ENCODE measurements around the gene UHRF2. TPM values are rescaled to one million over a fixed set of nuclear protein-coding genes. Genes with fewer than 3 reads are reported as not detected.

Gene UHRF2
- total RNA-seq, 1 experiment from 2014 or later = 47.0 TPM

GRCh38 chr9:6413365-6414246, 607 bp downstream of the UHRF2 start:
- H3K27me3 ChIP-seq (ENCODE audit: control insufficient read depth, insufficient read depth, low read length) = peaks cover 10% of the 10 kb centered on the region; the same call in 1 of the 2 replicates
- no peaks in the 10 kb centered on the region for H3K36me3 ChIP-seq (replicated peaks; ENCODE audit: control insufficient read depth, insufficient read depth, low read length)
- H3K4me3 ChIP-seq (ENCODE audit: insufficient read depth, low read depth, low read length) = peak overlapping the region; percentile 95
- DNase-seq = peak; percentile 68

- peaks cover 10% of the 10 kb centered on the region; the same call in 1 of the 2 replicates for H3K27me3 ChIP-seq (ENCODE audit: control insufficient read depth, insufficient read depth, low read length)
- no peaks in the 10 kb centered on the region for H3K36me3 ChIP-seq (replicated peaks; ENCODE audit: control insufficient read depth, insufficient read depth, low read length)
- DNase-seq = no peak
- H3K4me3 ChIP-seq (ENCODE audit: insufficient read depth, low read depth, low read length) = peak overlapping the region; percentile 95
Observed at GRCh38 chr9:6414247-6414641, 1.2 kb downstream of the UHRF2 start.

DNA sequence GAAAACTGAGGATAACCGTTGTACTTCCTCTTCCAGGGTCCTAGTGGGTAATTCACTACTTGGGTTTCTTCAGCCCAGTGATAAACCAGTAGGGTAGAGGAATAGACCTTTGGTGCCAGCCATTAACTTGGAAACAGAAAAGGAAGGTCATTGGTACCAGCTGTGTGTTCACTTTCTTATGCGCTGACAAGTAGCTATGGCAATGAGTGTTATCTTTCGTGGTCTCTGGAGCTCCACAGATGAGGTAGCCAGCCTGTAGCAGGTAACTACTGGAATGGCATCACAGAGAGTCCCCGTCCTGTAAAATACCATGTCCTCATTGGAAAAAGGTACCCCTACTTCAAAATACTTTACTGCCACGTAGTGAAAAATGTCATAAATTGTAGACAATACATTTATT, 2.3 kb downstream of the UHRF2 start:
- H3K27me3 ChIP-seq (ENCODE audit: control insufficient read depth, insufficient read depth, low read length) = peaks cover 10% of the 10 kb centered on the region; the same call in 1 of the 2 replicates
- no peak overlapping the region for H3K4me3 ChIP-seq (ENCODE audit: insufficient read depth, low read depth, low read length)
- no peaks in the 10 kb centered on the region for H3K36me3 ChIP-seq (replicated peaks; ENCODE audit: control insufficient read depth, insufficient read depth, low read length)
- DNase-seq = no peak

GRCh38 chr9:6417186-6417585, 4.2 kb downstream of the UHRF2 start:
- H3K36me3 ChIP-seq (replicated peaks; ENCODE audit: control insufficient read depth, insufficient read depth, low read length) = no peaks in the 10 kb centered on the region
- peaks cover 10% of the 10 kb centered on the region; the same call in 1 of the 2 replicates for H3K27me3 ChIP-seq (ENCODE audit: control insufficient read depth, insufficient read depth, low read length)
- DNase-seq = no peak
- no peak overlapping the region for H3K4me3 ChIP-seq (ENCODE audit: insufficient read depth, low read depth, low read length)

- Histone ChIP-seq H3K27me3 (ENCODE audit: control insufficient read depth, insufficient read depth, low read length) (peaks cover 10% of the 10 kb centered on the region; the same call in 1 of the 2 replicates), H3K36me3 (replicated peaks; ENCODE audit: control insufficient read depth, insufficient read depth, low read length) (no peaks in the 10 kb centered on the region), H3K4me3 (ENCODE audit: insufficient read depth, low read depth, low read length) (no peak overlapping the region)
- no peak for DNase-seq
Observed at GRCh38 chr9:6418764-6419163, 5.8 kb downstream of the UHRF2 start.

- no peak overlapping the region for H3K4me3 ChIP-seq (ENCODE audit: insufficient read depth, low read depth, low read length)
- no peaks in the 10 kb centered on the region for H3K27me3 ChIP-seq (ENCODE audit: control insufficient read depth, insufficient read depth, low read length)
- H3K36me3 ChIP-seq (replicated peaks; ENCODE audit: control insufficient read depth, insufficient read depth, low read length) = no peaks in the 10 kb centered on the region
- DNase-seq = no peak
Observed at GRCh38 chr9:6424940-6425339, 11.9 kb downstream of the UHRF2 start.

- DNase-seq = no peak
- H3K27me3 ChIP-seq (ENCODE audit: control insufficient read depth, insufficient read depth, low read length) = no peaks in the 10 kb centered on the region
- H3K36me3 ChIP-seq (replicated peaks; ENCODE audit: control insufficient read depth, insufficient read depth, low read length) = no peaks in the 10 kb centered on the region
- no peak overlapping the region for H3K4me3 ChIP-seq (ENCODE audit: insufficient read depth, low read depth, low read length)
Observed at GRCh38 chr9:6426117-6426516, 13.1 kb downstream of the UHRF2 start.

GRCh38 chr9:6428940-6429889, 16.2 kb downstream of the UHRF2 start:
- H3K27me3 ChIP-seq (ENCODE audit: control insufficient read depth, insufficient read depth, low read length) = no peaks in the 10 kb centered on the region
- H3K4me3 ChIP-seq (ENCODE audit: insufficient read depth, low read depth, low read length) = no peak overlapping the region
- no peak for DNase-seq
- no peaks in the 10 kb centered on the region for H3K36me3 ChIP-seq (replicated peaks; ENCODE audit: control insufficient read depth, insufficient read depth, low read length)

DNA sequence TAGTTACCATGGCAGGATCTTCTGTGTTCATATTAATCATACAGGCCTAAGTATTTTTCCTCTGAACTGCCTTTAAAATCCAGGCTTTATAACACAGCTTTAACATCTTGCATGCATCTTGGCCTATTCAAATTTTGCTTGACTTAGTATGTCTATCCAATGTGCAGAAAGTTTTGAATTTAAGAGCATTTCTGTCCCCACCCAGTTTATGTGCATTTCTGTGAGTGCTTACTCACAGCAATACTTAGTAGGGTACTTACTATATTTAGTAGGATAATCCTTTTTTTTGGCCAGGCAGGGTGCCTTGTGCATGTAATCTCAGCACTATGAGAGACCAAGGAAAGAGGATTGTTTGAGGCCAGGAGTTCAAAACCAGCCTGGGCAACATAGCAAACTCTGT, 18.0 kb downstream of the UHRF2 start:
- Histone ChIP-seq H3K4me3 (ENCODE audit: insufficient read depth, low read depth, low read length) (no peak overlapping the region), H3K36me3 (replicated peaks; ENCODE audit: control insufficient read depth, insufficient read depth, low read length) (no peaks in the 10 kb centered on the region), H3K27me3 (ENCODE audit: control insufficient read depth, insufficient read depth, low read length) (no peaks in the 10 kb centered on the region)
- no peak for DNase-seq

DNA sequence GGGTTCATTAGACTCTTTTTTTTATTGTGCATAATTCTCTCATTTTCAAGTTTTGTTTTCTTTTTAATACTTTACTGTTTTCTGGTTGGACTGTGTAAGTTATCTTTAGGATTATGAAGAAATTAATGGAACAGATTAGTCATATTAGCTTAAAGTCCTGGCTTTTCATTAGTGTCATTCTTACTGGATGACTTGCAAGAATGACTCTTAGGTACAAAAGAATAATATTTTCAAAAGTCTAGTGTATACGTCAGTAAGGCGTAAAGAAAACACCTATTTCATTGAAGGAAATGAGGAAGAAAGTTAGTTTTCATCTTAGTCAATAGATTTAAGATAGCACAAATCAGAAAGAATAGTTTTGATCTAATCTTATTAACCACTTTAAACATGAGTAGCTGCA, 20.4 kb downstream of the UHRF2 start:
- H3K4me3 ChIP-seq (ENCODE audit: insufficient read depth, low read depth, low read length) = no peak overlapping the region
- H3K36me3 ChIP-seq (replicated peaks; ENCODE audit: control insufficient read depth, insufficient read depth, low read length) = no peaks in the 10 kb centered on the region
- H3K27me3 ChIP-seq (ENCODE audit: control insufficient read depth, insufficient read depth, low read length) = no peaks in the 10 kb centered on the region
- DNase-seq = no peak

- H3K36me3 ChIP-seq (replicated peaks; ENCODE audit: control insufficient read depth, insufficient read depth, low read length) = no peaks in the 10 kb centered on the region
Observed at GRCh38 chr9:6439051-6439703, 26.2 kb downstream of the UHRF2 start.

DNA sequence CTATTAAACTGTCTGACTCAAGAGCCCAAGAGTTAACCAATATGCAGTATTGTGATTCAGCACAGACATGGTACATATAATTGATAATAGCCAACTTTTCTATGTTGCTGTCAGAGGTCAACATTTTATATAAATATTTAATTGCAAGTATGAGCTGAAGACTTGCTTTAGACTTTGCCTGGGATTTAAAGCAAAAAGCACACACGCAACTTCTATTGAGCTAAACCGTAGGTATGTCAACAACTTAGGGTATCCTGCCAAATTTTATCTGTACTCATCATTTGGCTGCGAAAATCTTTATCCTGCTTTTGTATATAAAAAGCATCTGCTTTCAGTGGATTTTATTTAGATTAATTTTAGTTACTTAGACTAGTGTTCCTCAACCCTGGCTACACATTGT, 27.4 kb downstream of the UHRF2 start:
- Histone ChIP-seq H3K36me3 (replicated peaks; ENCODE audit: control insufficient read depth, insufficient read depth, low read length) (no peaks in the 10 kb centered on the region), H3K27me3 (ENCODE audit: control insufficient read depth, insufficient read depth, low read length) (no peaks in the 10 kb centered on the region), H3K4me3 (ENCODE audit: insufficient read depth, low read depth, low read length) (no peak overlapping the region)
- no peak for DNase-seq

More at GRCh38 chr9:6439051-6439703, 26.2 kb downstream of the UHRF2 start:
- Histone ChIP-seq H3K27me3 (ENCODE audit: control insufficient read depth, insufficient read depth, low read length) (no peaks in the 10 kb centered on the region), H3K4me3 (ENCODE audit: insufficient read depth, low read depth, low read length) (no peak overlapping the region)
- DNase-seq = no peak

GRCh38 chr9:6441269-6441668, 28.3 kb downstream of the UHRF2 start:
- no peak for DNase-seq
- no peak overlapping the region for H3K4me3 ChIP-seq (ENCODE audit: insufficient read depth, low read depth, low read length)
- no peaks in the 10 kb centered on the region for H3K27me3 ChIP-seq (ENCODE audit: control insufficient read depth, insufficient read depth, low read length)
- no peaks in the 10 kb centered on the region for H3K36me3 ChIP-seq (replicated peaks; ENCODE audit: control insufficient read depth, insufficient read depth, low read length)

GRCh38 chr9:6443661-6444060, 30.7 kb downstream of the UHRF2 start:
- H3K27me3 ChIP-seq (ENCODE audit: control insufficient read depth, insufficient read depth, low read length) = no peaks in the 10 kb centered on the region
- no peaks in the 10 kb centered on the region for H3K36me3 ChIP-seq (replicated peaks; ENCODE audit: control insufficient read depth, insufficient read depth, low read length)
- no peak for DNase-seq
- H3K4me3 ChIP-seq (ENCODE audit: insufficient read depth, low read depth, low read length) = no peak overlapping the region
